GM12874 (cell line): ENCODE measurements around the gene SLC51B.

Experiments used
- CTCF ChIP-seq: IDR thresholded peaks from 2 replicates; pipeline ENCODE4 v1.5.1; 2011; ENCODE audit warnings: low read depth, mild to moderate bottlenecking, control low read depth, low read length, moderate library complexity; ENCODE audit not compliant: insufficient read depth

Gene SLC51B

GRCh38 chr15:65077291-65077980 is 32.2 kb downstream of the SLC51B start:
- no peak for TF ChIP-seq CTCF

- TF ChIP-seq CTCF: no peak
Measured at GRCh38 chr15:65077981-65078352, 32.8 kb downstream of the SLC51B start.

DNA sequence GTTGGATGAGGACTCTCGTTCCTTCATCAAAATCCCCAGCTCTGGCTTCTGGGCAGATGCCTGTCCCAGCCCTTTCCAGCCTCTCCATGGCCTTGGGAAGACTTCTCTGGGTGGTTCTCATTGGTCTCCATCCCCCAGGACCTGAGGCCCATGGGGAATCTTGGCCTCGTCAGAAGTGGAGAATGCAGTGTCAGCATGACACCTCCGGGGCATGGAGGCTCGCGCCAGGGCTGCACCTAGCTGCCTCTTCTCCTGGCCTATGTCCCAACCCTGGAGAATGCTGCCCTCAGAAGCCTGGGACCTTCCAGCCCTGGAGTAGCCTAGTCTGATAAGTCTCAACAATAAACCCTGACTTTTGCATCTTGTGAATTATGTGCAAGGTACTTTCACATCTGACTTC is 34.4 kb downstream of the SLC51B start:
- no peak for TF ChIP-seq CTCF

DNA sequence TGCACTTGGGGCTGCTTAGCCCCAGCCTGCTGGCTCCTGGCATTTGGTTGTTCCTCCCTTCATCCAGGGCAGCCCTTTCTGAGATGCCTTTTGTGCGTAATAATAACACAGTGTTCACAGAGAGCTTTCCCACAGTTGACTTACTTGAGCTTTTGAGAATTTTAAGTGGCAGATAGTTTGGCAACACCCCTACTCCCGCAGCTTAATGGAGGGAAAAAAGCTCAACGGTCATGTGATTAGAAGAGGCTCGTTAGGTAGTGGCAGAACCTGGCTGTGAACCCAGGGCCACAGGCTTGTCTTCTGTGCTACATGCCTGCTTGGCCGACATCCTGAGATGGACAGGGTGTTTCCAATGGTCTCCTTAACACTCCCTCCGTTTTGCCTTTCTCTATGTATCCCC is 36.1 kb downstream of the SLC51B start:
- TF ChIP-seq CTCF: no peak

DNA sequence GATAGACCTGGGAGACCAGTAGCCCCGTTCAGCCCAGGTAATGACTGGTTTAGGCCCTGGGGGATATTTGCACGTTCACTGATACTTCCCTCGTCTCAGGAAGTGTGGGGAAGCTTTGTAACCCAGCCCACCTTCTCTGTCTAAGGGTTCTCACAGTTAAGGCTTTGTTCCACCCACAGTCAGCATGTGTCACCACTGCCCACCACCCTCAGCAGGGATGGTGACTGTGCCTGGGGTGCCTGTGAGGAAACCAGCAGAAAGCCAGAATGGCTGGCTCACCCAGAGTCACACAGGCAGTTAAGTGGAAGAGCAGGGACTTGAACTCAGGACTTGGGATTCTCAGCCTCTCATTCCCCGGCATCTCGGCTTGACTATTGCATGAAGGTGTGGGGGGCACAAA is 36.6 kb downstream of the SLC51B start:
- TF ChIP-seq CTCF: no peak

GRCh38 chr15:65082303-65082953 is 37.2 kb downstream of the SLC51B start:
- TF ChIP-seq CTCF: no peak

DNA sequence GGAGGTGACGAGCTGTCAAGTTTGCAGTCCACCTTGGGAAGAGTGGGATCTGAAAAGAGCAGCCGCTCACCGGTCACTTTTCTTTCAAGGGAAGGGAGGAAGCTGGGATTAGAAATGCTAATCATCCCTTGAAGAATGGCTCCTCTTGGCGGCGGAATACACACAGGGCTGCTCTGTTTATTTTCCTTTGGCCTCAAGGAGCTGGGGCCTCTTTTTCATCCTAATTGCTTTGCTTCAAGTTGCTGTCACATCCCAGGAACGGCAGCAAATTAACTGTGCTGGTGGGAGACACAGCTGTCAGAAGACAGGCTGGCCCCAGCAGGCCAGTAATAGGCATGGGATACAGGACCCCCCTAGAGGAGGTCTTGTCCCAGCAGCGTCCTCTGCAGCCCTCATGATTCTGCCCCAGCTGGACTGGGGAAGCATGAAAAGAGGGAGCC is 38.1 kb downstream of the SLC51B start:
- TF ChIP-seq CTCF: no peak
